Thoracic aorta (tissue), 2 donors: ENCODE measurements around the gene DEGS1. TPM values are rescaled to one million over a fixed set of nuclear protein-coding genes. Genes with fewer than 3 reads are reported as not detected.

ENCODE experiments used
- ATAC-seq: fragments of 150-250 bp; one replicate; pipeline ENCODE4 v1.8.0; 2017; ENCODE audit warnings: low read depth; ENCODE audit not compliant: insufficient number of reproducible peaks, low FRiP score
- DNase-seq: peaks from one replicate; pipeline ENCODE4 v3.0.0-alpha.2; 2020; ENCODE audit warnings: low spot score
- H3K27ac ChIP-seq, 2 donors: fragments of 200-600 bp; sonication (generic); 1 replicate in 1 of 2; 2 replicates in 1 of 2; pipeline ENCODE4 v1.5.1; 2016; ENCODE audit warnings: mild to moderate bottlenecking in 2 of 2, moderate library complexity in 2 of 2
- H3K27me3 ChIP-seq: fragments of 200-600 bp; sonication (generic); replicated peaks from 2 replicates; pipeline ENCODE4 v1.6.0; 2016; ENCODE audit warnings: mild to moderate bottlenecking; ENCODE audit not compliant: insufficient read depth
- H3K36me3 ChIP-seq: fragments of 200-600 bp; sonication (generic); one replicate; pipeline ENCODE4 v1.5.1; 2016
- H3K4me1 ChIP-seq, 2 donors: fragments of 200-600 bp; sonication (generic); 1 replicate in 1 of 2; 2 replicates in 1 of 2; pipeline versions ENCODE4 v1.5.1 to v1.6.0; 2016; ENCODE audit warnings: low read depth in 2 of 2, mild to moderate bottlenecking in 1 of 2; ENCODE audit not compliant: control insufficient read depth in 1 of 2
- H3K4me3 ChIP-seq: fragments of 200-600 bp; sonication (generic); 2 replicates; pipeline ENCODE4 v1.5.1; 2016; ENCODE audit warnings: mild to moderate bottlenecking
- H3K9me3 ChIP-seq: fragments of 200-600 bp; sonication (generic); 2 replicates; pipeline ENCODE4 v1.5.1; 2016
- total RNA-seq, 2 donors: library from RNA; depleted of rRNA; stranded (reverse); fragments of >200 nt; gene quantifications; one replicate each; pipeline versions ENCODE4 v1.1.0 to v1.2.3, GENCODE V29; 2016
- TF ChIP-seq, protein P1 (sequence below): fragments of 200-600 bp; sonication (generic); IDR thresholded peaks from one replicate; pipeline ENCODE4 v1.5.1; 2019; ENCODE audit warnings: antibody characterized with exemption

DEGS1 gene
- total RNA-seq, 2 donors from 2014 or later, result 104 to 111 TPM

DNA sequence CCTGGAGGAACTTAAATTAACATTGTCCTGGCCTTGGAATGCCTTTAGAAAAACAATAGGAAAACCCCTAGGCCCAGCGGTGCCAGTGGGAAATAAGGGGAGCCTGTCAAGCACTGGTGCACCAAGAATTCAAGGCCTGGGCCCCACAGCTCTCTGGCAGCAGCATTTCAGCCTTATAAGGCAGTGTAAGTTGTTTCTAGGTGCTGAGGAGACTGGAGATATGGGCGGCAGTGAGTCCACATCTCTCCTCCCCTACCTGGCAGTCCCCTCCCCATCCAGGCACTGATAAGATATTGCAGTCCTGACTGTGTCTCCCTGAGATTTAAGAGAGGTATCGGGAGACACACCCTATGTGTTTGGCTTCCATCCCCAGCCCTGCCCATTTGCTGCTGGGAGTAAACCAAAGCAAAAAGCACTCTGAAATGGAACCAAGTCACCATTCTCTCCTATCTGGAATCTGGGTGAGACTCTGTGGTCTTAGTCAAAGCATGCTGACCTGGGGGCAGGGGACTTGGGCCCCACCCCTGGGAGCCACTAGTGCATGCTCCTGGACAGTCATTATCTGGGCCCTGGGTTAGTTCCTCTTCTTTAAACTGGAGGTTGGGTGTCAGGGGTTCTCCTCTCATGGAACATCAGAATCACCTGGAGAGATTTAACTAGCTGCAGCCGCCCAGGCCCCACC is 30.5 kb downstream of the DEGS1 start:
- ATAC-seq, result no peak
- DNase-seq, result no peak

DNA sequence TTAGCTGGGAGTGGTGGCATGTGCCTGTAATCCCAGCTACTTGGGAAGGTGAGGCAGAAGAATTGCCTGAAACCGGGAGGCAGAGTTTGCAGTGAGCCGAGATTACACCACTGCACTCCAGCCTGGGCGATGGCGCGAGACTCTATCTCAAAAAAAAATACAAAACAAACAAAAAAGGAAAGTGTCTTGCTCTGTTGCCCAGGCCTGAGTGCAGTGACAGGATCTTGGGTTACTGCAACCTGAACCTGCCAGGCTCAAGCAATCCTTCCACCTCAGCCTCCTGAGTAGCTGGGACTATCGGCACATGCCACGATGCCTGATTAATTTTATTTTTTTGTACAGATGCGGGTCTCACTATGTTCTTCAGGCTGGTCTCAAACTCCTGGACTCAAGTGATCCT is 33.3 kb downstream of the DEGS1 start:
- Histone ChIP-seq H3K36me3 (no peaks in the 10 kb centered on the region), H3K4me1 (peaks cover 2 to 11% of the 10 kb centered on the region in 2 donors), H3K27me3 (no peaks in the 10 kb centered on the region), H3K27ac (no peak overlapping the region), H3K4me3 (no peak overlapping the region), H3K9me3 (no peaks in the 10 kb centered on the region)
- no peak for DNase-seq
- TF ChIP-seq, protein P1, sequence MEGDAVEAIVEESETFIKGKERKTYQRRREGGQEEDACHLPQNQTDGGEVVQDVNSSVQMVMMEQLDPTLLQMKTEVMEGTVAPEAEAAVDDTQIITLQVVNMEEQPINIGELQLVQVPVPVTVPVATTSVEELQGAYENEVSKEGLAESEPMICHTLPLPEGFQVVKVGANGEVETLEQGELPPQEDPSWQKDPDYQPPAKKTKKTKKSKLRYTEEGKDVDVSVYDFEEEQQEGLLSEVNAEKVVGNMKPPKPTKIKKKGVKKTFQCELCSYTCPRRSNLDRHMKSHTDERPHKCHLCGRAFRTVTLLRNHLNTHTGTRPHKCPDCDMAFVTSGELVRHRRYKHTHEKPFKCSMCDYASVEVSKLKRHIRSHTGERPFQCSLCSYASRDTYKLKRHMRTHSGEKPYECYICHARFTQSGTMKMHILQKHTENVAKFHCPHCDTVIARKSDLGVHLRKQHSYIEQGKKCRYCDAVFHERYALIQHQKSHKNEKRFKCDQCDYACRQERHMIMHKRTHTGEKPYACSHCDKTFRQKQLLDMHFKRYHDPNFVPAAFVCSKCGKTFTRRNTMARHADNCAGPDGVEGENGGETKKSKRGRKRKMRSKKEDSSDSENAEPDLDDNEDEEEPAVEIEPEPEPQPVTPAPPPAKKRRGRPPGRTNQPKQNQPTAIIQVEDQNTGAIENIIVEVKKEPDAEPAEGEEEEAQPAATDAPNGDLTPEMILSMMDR, result no peak
- no peak for ATAC-seq

More for the DNA sequence above, 30.5 kb downstream of the DEGS1 start:
- peaks cover 6 to 17% of the 10 kb centered on the region in 2 donors for H3K4me1 ChIP-seq
- H3K9me3 ChIP-seq, result no peaks in the 10 kb centered on the region
- no peaks in the 10 kb centered on the region for H3K27me3 ChIP-seq
- no peak overlapping the region for H3K27ac ChIP-seq
- H3K36me3 ChIP-seq, result no peaks in the 10 kb centered on the region
- no peak overlapping the region for H3K4me3 ChIP-seq
- TF ChIP-seq, protein P1, result no peak

DNA sequence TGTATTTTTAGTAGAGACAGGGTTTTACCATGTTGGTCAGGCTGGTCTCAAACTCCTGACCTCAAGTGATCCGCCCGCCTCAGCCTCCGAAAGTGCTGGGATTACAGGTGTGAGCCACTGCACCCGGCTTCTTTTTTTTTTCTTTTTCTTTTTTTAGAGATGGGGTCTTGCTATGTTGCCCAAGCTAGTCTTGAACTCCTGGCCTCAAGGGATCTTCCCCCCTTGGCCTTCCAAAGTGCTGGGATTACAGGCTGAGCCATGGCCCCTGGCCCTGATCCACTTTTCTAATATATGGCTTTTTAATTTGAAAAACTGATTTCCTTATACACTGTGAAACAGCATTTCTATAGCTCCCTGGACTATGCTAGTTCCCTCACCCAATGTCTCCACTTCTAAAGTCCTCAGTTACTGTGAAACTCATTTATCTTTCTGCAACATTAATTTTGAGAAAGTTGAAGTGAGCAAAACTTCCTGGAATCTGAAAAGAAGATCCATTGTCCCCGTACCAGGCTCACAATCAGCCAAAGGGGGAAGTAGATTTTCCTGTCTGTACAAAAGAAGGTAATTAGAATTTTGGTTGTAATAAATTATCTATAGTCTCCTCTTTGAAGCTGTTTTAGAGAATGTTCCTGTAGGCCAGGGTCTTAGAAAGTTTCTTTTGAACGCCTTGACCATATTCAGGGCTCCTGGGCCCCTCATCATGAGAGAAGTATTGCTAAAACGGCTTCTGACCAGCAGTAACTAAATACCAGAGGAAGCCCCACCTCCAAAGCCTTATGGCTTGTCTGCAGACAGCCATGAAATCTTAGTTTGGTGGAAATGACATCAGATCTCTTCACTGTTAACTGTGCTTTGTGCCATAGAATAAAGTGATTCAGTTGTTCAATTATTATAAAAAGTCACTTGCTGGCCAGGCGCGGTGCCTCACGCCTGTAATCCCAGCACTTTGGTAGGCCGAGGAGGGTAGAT is 34.9 kb downstream of the DEGS1 start:
- no peaks in the 10 kb centered on the region for H3K36me3 ChIP-seq
- H3K4me3 ChIP-seq, result no peak overlapping the region
- peaks cover 0 to 5% of the 10 kb centered on the region in 2 donors for H3K4me1 ChIP-seq
- no peak overlapping the region for H3K27ac ChIP-seq
- ATAC-seq, result no peak
- no peaks in the 10 kb centered on the region for H3K27me3 ChIP-seq
- H3K9me3 ChIP-seq, result no peaks in the 10 kb centered on the region
- no peak for DNase-seq
- TF ChIP-seq, protein P1, result no peak

DNA sequence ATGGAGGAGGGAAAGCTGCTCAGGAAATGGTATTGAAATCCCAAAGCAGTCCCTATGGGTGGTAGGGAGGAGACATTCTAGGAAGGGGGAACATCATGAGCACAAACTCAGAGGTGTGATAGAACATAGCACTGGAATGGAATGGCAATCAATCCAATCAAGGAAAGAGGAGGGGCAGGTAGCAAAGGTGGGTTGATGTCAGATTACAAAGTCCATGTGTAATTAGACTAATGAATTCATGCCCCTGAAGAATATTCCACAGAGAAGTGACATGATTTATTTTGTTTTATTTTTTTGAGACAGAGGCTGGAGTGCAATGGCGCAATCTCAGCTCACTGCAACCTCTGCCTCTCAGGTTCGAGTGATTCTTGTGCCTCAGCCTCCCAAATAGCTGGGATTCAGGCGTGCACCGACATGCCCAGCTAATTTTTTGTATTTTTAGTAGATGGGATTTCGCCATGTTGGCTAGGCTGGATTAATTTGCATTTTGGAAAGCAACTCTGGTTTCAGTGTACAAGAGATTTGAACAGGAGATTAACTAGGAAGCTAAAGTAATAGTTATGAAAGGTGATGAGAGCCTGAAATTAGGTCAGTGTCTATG is 36.1 kb downstream of the DEGS1 start:
- H3K27ac ChIP-seq, result no peak overlapping the region
- H3K36me3 ChIP-seq, result no peaks in the 10 kb centered on the region
- H3K4me1 ChIP-seq, result peaks cover 0 to 8% of the 10 kb centered on the region in 2 donors
- DNase-seq (no peak), ATAC-seq (no peak)
- no peaks in the 10 kb centered on the region for H3K9me3 ChIP-seq
- no peak overlapping the region for H3K4me3 ChIP-seq
- H3K27me3 ChIP-seq, result no peaks in the 10 kb centered on the region
- TF ChIP-seq, protein P1, result no peak

DNA sequence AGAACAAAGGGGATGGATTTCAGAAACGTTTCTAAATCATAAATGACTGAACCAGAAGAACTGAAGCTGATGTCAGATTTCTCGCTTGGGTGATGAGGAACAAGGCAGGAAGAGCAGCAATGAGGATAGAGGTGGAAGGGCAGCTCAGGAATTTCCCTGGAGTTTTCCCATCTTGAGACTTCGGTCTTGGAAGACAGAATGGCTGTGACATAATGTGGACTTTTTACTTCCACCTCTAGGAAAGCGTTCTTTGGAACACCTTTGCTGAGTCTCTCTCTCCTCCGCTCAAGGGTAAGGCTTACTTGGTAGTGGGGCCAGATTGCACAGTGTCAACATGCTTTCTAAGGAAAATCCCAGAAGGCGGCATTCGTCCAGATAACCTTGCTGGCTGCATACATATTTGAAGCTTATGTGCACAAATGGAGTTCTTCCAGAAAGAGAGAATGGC is 36.6 kb downstream of the DEGS1 start:
- TF ChIP-seq, protein P1, result no peak
- no peak for DNase-seq
- H3K27me3 ChIP-seq, result no peaks in the 10 kb centered on the region
- no peak for ATAC-seq
- H3K27ac ChIP-seq, result no peak overlapping the region
- no peaks in the 10 kb centered on the region for H3K36me3 ChIP-seq
- H3K4me3 ChIP-seq, result no peak overlapping the region
- no peaks in the 10 kb centered on the region for H3K9me3 ChIP-seq
- peaks cover 0 to 12% of the 10 kb centered on the region in 2 donors for H3K4me1 ChIP-seq
